NCI-H526 treated with DMSO at 0.1 percent for 48 hours (cell line): ENCODE measurements around the gene DYNLT2.

Source experiments
- DNase-seq: peaks from one replicate; lab custom pipeline; 2025; lab: John Stamatoyannopoulos, UW

Gene DYNLT2, protein sequence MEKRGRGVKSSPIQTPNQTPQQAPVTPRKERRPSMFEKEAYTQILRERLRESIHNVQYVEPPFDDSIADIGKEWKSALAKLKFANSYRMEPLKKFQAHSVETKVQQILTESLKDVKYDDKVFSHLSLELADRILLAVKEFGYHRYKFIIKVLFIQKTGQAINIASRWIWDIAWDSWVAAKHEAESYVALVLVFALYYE

DNA sequence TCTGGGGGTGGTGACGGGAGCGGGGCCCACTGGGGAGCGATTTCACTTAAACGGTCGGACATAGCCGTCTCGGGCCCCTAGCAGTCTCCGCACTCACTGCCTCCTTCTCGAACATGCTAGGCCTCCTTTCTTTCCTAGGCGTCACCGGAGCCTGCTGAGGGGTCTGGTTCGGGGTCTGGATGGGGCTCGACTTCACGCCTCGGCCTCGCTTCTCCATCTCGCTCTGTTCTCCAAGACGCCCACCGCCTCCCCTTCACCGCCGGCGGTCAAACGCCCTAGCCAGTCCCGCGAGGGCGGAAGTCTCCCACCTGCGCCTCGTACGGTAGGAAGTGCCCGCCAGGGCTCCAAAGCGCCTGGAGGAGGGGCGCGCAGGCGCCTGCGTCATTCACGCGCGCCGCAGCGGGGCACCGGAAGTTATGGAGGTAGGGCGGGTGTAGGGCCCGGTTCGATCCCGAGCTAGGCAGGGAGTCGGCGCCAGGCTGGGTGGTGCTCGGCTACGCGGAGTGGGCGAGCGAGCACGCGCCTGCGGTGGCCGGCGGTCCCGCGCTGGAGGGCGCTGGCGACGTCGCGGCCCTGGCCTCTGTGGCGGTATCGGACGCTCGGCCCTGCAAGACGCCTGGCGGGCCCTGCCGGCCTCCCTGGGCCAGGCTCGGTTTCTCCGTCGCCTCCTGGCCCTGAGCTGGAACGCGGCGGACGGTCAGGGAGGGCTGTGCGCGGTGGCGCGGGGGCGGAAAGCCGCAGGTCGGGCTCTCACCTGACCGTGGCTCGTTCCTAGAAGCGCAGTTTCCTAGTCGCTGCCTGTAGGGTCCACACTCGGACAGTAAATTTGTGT, at the start of gene DYNLT2, which contains the start of gene ERMARD:
TSS of gene DYNLT2 (minus strand) at position 331 of the 832 bp plus-strand sequence. CDS start at position 217, 114 bp downstream.
TSS of gene ERMARD (plus strand) at position 381 of the 832 bp plus-strand sequence. CDS start at position 417, 36 bp downstream.
- DNase-seq, result peak; percentile 81

DNA sequence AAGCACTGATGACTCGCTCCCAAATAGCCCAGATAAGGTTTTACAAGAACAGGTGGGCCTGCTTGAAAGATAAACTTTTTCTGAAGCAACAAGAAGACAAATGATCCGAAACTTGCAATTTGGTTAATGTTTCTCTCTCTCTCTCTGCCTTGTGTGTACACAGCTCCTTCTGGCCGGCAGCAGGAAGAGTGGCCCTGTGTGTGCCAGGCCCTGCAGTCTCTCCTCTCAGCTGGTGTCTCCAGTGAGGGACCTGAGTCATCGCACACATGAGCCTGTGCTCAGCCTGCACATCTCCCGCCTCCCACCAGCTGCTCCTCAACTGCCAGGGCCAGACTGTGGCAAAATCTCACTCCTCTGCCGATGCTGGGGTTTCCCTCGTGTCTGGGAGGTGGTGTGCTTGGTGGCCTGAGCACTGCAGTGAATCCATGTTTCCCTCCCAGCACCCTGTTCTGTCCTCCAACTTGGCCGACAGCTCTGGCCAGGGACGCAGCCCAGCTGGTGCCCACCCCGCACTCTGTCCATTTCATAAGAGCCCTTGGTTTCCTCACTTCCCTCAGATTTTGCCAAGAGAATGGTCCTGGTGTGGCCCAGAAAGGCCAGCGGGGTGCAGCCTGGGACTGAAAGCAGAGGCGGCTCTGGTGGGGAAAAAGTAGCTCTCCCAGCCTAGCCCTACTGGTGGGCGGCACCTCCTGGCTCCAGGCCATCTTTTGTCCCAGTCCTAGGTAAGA, 49.5 kb upstream of the DYNLT2 start:
- no peak for DNase-seq

DNA sequence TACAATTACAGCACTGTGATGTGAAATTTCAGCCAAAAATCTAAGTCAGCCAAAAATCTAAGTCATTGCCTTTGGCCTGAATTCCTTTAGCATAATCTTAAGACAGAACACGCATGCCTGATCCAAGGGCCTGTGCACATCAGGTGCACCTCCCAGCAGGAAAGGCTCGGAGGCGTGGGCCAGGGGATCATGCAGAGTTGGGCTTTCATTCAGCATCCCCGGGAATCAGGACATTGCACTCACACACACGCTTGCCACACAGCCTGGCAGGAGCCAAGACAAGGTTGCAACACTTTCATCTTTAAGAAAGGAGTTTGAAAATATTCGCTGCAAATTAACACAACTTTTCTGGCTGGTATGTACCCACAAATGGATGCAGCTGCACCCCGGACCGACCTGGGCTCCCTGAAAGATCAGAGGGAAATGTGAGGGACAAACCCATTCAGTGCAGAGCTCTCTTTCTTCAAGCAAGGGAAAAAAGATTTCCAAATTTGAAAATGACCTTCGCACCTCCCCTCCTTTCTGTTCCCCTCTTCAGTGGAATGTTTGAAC, 48.8 kb upstream of the DYNLT2 start:
- no peak for DNase-seq

DNA sequence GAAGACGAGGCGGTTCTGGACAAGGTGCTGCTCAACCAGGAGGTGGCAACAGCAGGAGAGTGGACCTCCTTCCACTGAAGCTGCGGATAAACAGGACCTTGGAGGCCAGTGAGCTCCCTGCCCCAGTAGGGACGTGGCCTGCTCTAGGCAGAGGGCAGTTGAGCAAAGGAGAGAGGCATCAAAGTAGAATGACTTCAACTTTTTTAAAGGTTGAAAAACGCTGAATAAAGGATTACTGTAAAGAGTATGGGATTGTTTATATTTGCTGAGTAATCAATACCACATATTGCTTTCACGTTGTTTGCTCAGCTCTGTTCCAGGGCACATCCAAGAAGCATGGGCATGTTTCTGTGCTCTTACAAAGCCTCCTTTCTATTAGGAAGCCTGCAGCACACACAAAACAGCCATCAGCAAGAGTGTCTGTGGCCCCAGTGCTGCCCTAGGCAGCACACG, 48.1 kb upstream of the DYNLT2 start:
- no peak for DNase-seq

DNA sequence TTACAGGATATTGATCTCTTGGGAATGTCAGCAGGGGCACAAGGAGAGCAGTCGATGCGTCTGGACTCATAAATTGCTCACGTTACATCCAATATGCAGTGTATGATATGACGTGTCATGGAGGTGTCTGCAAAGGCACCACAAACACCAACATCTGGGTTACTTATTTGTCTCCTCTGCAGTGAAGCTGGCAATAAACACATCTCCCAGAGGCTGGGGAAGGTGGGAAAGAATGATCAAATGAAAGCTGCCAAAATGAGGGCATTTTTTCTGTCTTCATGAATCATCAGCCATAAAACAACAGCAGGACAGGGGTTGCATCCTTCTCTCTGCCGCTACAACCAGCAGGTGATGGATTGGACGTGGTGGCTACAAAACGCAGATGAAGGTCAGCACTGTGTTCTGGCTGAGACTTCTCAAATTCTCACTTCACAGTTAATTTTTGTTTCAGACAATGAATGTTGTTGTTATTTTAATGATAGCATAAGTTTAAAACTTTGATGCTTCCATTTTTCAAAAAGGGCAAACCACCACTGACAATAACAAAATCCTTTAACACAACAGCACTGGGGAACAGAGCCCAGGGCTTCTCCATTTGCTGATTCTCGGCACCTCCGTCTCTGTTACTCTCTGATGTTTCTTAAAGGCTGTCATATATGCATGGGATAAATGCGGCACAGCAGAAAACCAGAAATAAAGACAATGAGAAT, 47.5 kb upstream of the DYNLT2 start:
- no peak for DNase-seq

DNA sequence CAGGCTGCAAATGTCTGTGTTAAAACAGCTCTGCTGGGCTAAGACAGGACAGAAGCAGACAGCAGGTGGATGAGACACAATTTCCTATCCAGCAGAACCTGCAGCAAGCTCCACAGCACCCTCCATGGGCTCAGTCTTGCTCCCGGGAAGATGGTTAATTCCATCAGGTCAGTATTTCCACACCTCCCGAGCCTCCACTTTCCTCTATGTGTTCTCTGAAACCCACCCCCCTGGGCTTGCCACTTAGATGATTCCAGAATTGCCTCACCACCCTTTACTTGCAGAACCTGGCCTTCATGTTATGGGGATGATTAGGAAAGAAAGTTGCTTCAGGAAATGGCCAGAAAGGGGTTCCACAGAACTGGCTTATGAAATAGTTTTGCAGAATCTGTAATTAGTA, 43.8 kb upstream of the DYNLT2 start:
- no peak for DNase-seq

DNA sequence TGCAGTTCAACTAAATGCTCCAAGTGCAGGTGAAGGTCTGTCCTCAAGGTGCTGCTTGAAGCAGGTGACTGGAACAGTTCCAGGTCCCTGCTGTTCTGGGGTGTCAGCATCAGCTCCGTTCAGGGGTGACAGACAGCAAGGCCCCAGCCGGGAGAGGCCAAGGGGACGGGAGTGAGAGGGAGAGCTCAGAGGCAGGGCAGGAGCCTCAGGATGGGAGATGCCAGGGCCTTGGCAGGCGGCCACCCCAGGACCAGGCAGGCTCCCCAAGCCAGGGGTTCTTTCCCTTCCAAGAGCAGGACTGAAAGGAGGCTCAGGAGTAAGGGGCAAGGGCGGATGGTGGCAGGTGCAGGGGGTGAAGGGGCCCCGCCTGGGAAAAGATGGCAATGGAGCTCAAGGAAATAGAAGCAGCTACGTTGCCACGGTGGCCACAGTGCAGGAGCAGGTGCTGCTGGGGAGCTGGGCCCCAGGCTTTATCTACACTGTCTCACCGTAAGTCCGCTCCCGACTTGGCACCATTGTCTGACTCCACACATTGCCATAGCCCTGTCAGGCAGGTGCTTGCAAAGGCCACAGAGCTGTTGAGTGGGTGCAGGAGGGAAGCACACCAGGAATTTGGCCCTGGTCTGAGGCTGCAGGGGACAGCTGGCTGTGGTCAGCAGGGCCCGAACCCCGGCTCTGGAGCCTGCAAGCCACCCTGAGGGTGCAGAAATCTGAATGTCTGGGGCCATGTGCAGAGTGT, 43.1 kb upstream of the DYNLT2 start:
- no peak for DNase-seq

DNA sequence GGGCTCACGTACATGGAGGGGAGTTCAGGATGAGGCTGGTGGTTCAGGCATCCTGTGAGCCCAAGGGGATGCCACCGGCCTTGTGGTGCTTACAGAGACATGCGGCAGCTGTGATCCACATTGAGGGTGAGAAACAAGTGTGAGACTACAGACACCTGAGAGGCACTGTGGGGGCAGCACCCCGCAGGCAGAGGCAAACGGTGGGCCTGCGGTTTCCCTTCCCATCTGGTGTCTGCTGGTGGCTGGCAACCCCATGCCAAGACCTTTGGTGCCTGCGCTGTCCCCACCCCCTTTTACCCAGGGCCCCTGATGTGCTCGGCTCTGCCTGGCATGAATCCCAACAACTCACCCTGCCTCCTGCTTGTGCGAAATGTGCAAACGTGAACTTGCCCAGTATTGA, 42.0 kb upstream of the DYNLT2 start:
- no peak for DNase-seq

DNA sequence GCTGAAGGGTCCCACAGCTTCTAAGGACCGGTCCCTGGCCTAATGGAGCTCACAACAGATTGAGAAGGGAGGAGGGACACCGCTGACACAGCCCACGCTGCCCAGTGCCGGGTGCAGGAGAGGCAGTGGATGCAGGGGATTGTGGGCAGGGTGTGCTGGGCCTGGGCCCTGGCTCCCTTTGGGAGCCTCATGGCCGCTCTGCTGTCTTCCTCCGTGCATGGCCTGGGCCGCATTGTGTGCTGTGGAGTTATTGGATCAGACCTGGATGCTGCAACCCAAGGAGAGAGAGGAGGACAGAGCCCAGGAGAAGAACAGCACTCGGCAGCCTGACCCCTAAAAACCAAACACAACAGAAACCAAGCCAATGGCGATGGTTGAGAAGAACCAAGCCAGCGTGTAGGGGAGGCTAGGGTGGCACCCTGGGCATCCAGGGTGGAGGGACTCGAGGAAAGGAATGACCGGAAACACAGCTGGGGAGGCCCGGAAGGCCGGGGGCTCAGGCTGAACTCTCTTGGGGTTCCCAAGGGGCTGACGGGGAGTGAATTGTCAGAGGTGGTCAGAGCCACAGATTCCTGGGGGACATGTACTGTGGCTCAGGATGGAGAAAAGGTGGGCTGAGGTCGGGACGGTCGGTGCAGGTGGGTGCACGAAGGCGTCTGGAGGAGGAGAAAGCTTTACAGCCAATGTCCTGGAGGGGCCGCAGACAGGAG, 41.1 kb upstream of the DYNLT2 start:
- DNase-seq, result no peak

DNA sequence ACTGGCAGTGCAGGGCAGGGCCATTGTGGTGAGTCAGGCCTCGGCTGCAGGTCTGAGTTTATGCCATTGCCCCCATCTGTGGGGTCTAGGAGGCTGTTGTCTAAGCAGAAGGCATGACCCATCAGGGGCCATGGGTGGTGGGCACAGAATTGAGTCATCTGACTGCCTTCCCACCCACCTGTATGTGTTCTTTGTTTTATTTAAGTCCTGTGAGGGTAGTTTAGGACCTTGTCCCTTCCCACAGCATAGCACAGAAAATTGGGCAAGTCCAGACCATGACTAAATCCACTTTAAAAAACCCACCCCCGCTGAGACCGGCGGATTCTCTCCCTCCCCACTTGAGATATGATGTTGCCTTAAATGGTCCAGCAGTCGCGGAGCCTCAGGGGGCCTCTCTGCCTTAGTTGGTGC, 40.4 kb upstream of the DYNLT2 start:
- no peak for DNase-seq

DNA sequence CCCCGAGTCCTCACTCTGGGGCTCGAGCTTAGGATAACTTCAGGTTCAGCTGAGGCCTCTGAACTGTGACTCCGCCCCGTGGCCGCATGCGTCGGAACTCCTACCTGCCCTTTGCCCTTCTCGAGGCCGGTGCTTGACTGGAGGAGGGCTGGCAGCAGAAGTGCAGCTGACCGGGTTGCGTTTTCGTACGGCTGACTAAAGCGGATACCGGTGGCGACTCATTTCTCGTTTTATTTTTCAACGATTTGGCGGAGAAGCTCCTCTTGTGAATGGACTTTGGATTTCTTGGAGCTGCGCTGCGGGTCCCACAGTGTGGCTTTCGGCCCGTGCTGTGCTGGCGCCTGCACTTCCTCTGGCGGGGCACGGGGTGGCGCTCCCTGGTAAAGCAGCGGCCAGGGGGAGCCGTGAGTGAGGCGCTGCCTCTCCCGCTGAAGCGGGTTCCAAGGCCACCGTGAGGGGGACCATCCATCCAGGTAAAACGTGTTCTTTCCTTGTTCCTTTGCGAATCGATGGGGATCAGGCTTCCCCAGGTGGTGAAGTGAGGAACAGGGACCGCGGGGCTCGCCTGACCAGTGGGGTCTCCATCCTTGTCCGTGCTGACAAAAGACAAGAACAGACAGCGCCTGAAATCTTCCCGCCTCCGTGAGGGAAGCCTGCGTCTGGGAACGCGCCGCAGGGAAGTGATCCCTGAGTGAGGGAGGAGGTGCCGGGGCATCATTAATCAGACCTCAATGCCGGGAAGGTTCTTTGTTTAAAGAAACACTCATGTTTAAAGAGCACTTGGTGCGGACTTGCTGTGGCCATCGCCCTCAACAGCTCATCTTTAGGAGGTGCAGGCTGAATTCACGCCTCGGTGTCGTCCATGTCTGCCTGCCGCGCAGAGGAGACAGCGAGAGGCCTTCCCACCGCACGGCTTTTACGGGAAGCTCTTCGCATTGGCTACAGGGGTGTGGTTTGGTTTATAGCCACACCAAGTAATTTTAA, 38.9 kb upstream of the DYNLT2 start:
- DNase-seq, result peak; percentile 89

DNA sequence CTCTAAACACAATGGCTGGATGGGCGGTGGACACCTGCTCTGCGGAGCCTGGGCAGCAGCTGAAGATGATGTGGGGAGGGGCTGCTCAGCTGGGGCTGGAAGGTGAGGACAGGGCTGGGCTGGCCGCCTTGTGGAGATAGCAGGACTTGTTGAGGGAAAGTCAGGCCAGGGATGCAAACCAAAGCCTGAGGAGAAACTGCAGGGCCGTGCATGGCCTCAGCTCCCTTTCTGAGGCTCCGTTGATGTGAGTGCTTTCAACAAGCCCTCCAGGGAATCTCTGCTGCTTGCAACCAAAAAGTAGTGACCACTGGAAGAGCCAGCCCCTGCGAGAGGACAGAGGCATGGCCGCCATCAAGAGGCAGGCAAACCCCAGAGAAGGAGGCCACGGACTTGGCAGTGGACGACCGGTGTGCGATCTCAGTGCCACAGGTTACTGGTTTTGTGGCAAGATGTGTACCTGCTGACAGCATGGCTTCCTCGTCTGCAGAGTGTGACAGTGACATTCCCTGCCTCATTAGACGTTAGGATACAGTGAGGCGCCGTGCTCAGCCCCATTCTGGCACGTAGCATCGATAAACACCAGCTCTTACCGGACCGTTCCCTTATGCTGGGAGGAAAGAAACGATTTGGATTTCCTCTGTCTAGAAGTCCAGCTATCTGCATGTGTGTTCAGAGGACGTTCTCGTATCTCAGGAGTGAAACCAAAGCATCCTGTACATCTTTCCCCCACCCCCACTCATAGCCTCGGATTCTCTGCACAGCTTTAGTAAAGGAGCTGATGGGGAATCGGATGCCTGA, 38.0 kb upstream of the DYNLT2 start:
- no peak for DNase-seq

DNA sequence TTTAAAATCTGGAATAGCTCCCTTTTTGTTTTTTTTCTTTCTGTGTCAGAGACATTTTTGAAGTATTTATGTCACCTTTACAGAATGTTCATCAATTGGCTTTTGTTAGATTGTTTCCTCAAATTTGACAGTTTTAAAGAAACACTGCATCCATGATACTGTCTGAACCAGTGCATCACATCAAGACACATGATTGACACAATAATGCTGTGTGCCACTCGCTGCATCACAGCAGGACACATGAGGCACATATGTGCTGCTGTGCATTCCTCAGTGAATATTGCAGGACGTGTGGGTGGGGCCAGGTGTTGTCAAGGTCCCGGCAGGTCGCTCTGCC, 37.4 kb upstream of the DYNLT2 start:
- DNase-seq, result no peak

DNA sequence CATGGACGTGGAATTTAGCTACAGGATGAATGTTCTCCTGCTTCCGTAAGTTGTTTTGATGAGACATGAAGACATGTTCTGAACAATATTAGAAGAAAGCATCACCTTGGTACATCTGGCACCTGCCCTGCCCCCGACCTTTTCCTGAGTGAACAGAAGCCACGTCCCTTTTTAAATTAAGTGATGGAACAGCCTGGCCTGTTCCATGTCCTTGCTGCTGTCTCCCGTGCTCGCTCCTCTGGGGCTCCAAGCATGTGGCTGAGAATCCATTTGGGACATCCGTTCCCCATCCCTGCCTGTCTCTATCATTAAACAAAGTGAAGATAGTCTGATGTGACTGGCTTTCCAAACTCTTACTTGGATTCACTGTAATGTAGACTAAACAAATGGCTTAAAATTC, 36.4 kb upstream of the DYNLT2 start:
- no peak for DNase-seq

DNA sequence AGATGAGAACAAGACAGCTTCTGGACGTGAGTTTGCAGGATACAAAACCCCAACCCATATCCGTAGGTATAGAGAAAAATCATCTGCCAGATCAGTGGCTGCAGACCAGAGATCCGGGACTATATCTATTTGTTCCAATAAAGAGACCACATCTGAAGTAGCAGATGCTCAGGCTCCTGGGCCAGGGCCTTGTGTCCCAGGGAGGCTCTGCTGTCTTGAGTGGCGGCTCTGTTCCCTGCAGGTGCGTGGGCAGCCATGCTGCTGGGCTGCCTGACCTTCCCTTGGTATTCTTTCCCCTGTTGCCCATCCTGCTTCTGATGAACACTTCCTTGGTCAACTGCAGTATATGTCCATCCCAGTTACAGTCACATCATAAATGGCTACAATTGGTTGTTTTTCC, 35.0 kb upstream of the DYNLT2 start:
- no peak for DNase-seq

DNA sequence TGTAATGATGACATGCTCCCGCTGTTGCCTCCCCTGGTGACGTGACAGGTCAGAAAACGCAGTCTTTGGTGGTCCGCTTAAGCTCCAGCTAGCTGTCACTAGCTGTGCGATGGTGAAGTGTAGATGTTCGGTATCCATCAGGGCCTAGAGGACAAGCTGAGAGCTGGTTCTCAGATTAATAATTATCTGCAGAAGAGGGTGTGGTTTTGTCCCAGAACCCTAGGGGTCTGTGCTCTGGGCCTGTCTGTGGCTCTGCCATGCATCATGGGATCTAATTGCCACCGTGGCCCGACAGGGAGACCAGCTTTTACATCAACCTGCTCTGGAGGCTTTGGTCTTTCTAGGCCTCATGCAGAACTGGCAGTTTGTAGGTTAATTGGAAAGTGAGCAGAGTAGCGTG, 34.2 kb upstream of the DYNLT2 start:
- no peak for DNase-seq

DNA sequence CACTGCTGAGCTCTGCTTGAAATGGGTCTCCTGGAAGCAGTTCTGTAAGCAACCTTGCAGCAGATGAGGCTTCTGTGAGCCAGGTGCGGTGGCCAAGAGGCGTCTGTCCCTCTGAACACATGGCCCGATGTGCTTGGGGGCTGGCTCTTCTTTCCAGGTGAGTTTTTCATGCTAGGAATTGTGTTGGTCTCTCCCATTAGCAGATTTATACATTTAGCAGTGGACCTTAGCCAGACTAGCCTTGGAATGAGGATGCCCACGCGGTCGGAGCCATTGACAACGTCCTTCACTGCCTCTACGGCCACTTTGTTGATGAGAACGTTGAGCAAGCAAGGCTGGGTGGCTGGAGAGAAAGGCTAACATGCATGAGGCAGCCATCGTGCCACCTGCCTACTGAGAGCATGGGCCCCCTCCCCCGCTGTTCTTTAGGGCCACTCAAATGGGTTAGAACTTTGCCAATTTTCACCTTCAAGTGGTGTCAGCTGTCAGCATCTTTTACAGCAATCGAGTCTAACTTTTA, 33.5 kb upstream of the DYNLT2 start:
- no peak for DNase-seq
